C4-2B (cell line): ENCODE results near the gene KATNAL1.
"Not testable (repeated sequence)": the region's sequence is repeated elsewhere in the genome, so short reads cannot be mapped to it uniquely, and the experiment has no call there.

Experiments used
- H3K27ac ChIP-seq: fragments of 450-650 bp; 2 replicates; pipeline ENCODE4 v1.5.1; 2017
- ZFX ChIP-seq: fragments of 450-650 bp; IDR thresholded peaks from 2 replicates; pipeline ENCODE4 v1.6.1; 2017
- TF ChIP-seq, protein P1 (sequence below): fragments of 450-650 bp; conservative IDR thresholded peaks from 2 replicates; pipeline ENCODE4 v1.5.1; 2017; ENCODE audit warnings: mild to moderate bottlenecking

Gene KATNAL1

DNA sequence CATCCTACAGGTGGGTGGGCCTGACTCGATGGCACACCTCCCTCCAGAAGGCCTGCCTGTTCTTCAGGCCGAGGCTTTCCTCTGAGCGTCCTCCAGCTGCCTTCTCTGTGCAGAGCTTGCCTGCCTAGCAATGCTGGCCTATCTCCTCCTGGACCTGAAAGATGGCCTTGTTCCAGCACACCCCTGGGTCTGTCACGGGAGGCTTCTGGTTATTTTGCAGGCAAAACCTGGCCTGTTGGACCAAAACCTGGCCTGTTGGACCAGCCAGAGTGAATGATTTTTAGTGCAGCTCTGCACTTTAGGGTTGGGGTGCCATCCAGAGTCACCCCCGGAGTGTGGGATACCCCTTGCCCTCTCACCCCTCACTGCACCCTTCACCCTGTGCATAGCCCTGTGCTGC is 128.4 kb downstream of the KATNAL1 start:
- H3K27ac ChIP-seq, result no peak overlapping the region
- no peak for TF ChIP-seq ZFX
- TF ChIP-seq, protein P1, sequence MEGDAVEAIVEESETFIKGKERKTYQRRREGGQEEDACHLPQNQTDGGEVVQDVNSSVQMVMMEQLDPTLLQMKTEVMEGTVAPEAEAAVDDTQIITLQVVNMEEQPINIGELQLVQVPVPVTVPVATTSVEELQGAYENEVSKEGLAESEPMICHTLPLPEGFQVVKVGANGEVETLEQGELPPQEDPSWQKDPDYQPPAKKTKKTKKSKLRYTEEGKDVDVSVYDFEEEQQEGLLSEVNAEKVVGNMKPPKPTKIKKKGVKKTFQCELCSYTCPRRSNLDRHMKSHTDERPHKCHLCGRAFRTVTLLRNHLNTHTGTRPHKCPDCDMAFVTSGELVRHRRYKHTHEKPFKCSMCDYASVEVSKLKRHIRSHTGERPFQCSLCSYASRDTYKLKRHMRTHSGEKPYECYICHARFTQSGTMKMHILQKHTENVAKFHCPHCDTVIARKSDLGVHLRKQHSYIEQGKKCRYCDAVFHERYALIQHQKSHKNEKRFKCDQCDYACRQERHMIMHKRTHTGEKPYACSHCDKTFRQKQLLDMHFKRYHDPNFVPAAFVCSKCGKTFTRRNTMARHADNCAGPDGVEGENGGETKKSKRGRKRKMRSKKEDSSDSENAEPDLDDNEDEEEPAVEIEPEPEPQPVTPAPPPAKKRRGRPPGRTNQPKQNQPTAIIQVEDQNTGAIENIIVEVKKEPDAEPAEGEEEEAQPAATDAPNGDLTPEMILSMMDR, result no peak

DNA sequence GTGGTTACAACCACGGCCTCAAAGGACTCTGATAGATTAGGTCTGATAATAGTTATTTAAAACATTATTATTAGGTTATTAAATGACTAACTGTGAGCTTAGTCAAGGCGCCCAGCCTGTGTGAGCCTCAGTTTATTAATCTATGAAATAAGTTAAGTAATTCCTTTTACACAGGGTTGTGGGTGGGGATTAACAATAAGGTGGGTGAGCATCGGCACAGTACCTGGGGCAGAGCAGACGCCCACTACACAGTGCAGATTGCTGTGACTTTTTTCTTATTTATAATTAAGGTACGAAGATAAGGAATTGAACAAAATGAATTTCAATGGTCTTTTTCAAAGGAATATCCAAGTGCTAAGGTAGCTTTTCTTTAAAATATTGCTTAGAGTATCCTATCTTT is 132.2 kb downstream of the KATNAL1 start:
- no peak overlapping the region for H3K27ac ChIP-seq
- no peak for TF ChIP-seq ZFX
- TF ChIP-seq, protein P1, result no peak

DNA sequence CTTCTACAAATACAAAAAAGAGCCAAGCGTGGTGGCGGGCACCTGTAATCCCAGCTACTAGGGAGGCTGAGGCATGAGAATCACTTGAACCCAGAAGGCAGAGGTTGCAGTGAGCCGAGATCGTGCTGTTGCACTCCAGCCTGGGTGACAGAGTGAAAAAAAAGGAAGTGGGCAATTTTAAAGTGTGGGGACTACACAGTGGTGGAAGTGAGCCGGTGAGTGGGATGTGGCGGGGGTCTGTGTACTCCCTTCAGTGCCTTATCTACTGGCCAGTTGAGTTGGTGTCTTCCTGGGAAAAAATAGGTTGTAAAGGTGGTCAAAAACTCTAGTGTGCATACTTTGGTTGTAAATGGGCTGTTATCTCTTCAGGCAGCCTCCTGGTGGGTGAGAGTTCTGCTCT is 133.1 kb downstream of the KATNAL1 start:
- H3K27ac ChIP-seq, result not testable (repeated sequence)

DNA sequence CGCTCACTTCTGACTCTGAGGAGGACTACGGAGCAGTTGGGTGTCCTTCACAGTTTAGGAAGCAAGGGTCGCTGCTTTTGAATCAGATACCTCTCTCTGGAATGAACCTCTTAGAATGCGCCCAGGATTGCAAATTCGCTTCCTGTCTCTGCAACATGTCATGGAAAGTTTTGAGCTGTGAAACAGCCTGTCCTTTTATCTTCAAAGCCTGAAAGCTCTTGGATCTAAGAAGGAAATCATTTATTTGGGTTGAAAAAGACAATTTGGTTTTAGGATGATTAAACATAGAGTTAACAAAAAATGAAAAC is 134.1 kb downstream of the KATNAL1 start:
- no peak overlapping the region for H3K27ac ChIP-seq

DNA sequence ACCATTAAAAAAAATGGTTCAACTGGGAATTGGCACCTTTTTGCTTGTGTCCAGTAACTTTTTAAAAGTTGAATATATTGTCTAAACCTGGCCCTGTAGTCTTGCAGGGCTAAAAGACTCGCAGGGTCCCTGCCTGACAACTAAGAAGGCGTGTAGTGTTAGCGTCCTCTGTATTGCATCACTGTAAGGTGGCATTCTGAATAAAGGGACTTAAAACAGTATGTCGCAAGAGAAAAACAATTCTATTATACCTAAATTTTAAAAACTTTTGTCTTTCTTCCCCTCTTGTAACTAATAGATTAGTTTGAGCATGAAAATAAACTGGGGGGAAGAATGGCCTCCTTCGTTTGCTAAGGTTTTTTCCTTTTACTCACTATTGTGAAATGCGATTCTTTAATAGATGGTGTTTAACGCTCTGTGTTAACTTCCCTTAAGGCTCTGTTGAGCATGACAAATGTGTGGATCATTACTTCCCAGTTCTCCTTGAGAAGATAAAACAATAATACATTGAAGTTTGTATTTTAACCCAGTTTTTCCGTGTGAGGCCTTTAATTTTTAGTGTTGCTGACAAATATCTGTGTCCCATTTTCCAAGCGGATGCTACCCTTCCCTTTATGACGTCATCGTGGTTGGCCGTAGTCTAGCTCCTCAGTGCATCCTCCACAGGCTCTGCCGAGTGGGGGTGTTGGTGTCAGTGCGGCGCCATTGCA is 134.6 kb downstream of the KATNAL1 start:
- TF ChIP-seq, protein P1, result no peak
- no peak for TF ChIP-seq ZFX
- H3K27ac ChIP-seq, result no peak overlapping the region

More for the DNA sequence above, 134.1 kb downstream of the KATNAL1 start:
- TF ChIP-seq ZFX, result no peak
- TF ChIP-seq, protein P1, result no peak

DNA sequence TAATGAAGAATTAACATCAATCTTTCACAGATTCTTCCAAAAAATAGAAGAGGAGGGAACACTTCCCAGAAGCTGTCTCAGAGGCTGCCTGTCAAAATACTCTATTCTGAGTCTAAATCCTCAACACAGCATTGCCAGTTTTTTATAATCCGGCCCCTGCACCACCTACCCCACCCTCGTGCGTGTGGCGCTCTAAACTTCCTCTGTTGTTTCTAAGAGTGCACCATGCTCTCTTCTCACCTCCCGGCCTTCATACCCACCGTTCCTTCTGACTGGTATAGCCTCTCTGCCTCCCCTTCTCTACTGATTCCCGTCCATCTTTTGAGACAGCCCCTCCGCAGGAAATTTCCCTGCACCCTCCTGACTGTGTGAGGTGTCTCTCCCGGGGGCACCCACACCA is 136.8 kb downstream of the KATNAL1 start:
- TF ChIP-seq, protein P1, result no peak
- TF ChIP-seq ZFX, result no peak
- no peak overlapping the region for H3K27ac ChIP-seq

DNA sequence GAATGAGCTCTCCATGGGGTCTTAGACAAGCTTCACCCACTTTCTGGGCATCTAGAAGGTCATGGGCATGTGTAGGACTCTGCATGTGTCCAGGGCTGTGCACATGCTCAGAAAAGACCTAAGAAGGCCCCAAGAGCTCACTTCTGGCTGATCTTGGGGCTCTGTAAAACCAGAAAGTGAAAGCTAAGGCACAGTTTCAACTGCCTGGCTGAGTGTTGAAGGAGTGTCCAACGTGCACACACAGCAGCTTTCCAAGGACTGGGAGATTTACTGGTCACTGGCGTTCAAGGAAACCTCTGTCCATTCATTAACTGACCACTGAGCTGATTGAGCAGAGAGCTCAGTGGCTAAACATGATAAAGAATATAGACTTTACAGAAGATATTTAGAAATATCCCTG is 137.9 kb downstream of the KATNAL1 start:
- no peak overlapping the region for H3K27ac ChIP-seq
- TF ChIP-seq, protein P1, result no peak
- no peak for TF ChIP-seq ZFX

DNA sequence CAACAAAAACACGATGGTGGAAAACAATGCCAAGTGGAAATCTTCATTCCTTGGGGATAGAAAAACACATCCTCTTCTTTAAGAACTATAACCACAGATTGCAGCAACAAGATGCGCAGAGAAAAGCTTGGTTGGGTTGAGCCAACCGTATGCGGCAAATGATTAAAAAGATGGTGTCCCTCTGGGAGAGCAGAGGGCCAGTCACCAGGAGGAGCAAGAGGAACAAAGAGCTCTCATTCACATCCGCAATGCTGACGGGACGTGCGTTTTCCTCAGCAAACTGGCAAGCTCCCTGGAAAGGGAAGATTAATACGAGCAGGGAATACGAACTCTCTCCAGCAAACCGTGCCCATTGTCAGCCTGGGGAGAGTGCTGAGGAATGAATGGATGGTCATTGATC is 141.6 kb downstream of the KATNAL1 start:
- no peak overlapping the region for H3K27ac ChIP-seq
- TF ChIP-seq ZFX, result no peak
- TF ChIP-seq, protein P1, result no peak
